CD4-positive, alpha-beta T cell treated with Interleukin-4 for 1 hour (primary cell): Measurements from ENCODE around the gene DCPS.
"Not testable (repeated sequence)": the region's sequence is repeated elsewhere in the genome, so short reads cannot be mapped to it uniquely, and the experiment has no call there.

Source experiments
- DNase-seq, 2 donors: peaks; one replicate each; pipeline ENCODE4 v3.0.0-alpha.2; 2020 to 2022

DCPS gene

GRCh38 chr11:126303623-126304456, at the start of gene DCPS:
DCPS (plus strand) TSS chr11:126304060; CDS start chr11:126304081, 21 bp downstream.
- DNase-seq, result peak; percentile 87 to 88

GRCh38 chr11:126254819-126255218, 49.0 kb upstream of the DCPS start:
- DNase-seq, result no peak

GRCh38 chr11:126255507-126255906, 48.4 kb upstream of the DCPS start:
- DNase-seq, result not testable (repeated sequence)

- DNase-seq, result no peak
Observed at GRCh38 chr11:126256216-126256615, 47.6 kb upstream of the DCPS start.

- DNase-seq, result no peak
Observed at GRCh38 chr11:126257144-126257543, 46.7 kb upstream of the DCPS start.

GRCh38 chr11:126257764-126258163, 46.1 kb upstream of the DCPS start:
- DNase-seq, result no peak

- no peak for DNase-seq
Observed at GRCh38 chr11:126262216-126262615, 41.6 kb upstream of the DCPS start.

- no peak for DNase-seq
Observed at GRCh38 chr11:126263489-126263888, 40.4 kb upstream of the DCPS start.

- DNase-seq, result no peak
Observed at GRCh38 chr11:126265811-126266210, 38.0 kb upstream of the DCPS start.

GRCh38 chr11:126267650-126268049, 36.2 kb upstream of the DCPS start:
- DNase-seq, result no peak

GRCh38 chr11:126268361-126268707, 35.5 kb upstream of the DCPS start:
- DNase-seq, result no peak

GRCh38 chr11:126268708-126269579, 34.9 kb upstream of the DCPS start, which contains the start of the genes FOXRED1 and SRPRA:
FOXRED1 (plus strand) TSS chr11:126269154; CDS start chr11:126269207, 53 bp downstream.
SRPRA (minus strand) TSS chr11:126268895; CDS start chr11:126268804, 91 bp downstream.
- DNase-seq, result peak; percentile 99

- DNase-seq, result no peak
Observed at GRCh38 chr11:126277322-126277721, 26.5 kb upstream of the DCPS start.

GRCh38 chr11:126277780-126278179, 26.1 kb upstream of the DCPS start:
- DNase-seq, result no peak

- no peak for DNase-seq
Observed at GRCh38 chr11:126279191-126279590, 24.7 kb upstream of the DCPS start.

- DNase-seq, result peak; percentile 12 to 35
Observed at GRCh38 chr11:126280595-126280994, 23.3 kb upstream of the DCPS start.

- no peak for DNase-seq
Observed at GRCh38 chr11:126281245-126281644, 22.6 kb upstream of the DCPS start.

GRCh38 chr11:126281666-126282175, 22.1 kb upstream of the DCPS start:
- no peak for DNase-seq

GRCh38 chr11:126282361-126282735, 21.5 kb upstream of the DCPS start:
- DNase-seq, result peak; percentile 29 to 34

- peak; percentile 54 to 67 for DNase-seq
Observed at GRCh38 chr11:126282736-126283591, 20.9 kb upstream of the DCPS start, which contains the start of gene TIRAP. TIRAP (plus strand) TSS chr11:126283093; CDS start chr11:126290895, 7,802 bp downstream.

GRCh38 chr11:126284829-126285228, 19.0 kb upstream of the DCPS start:
- peak; percentile 75 to 84 for DNase-seq

- DNase-seq, result no peak
Observed at GRCh38 chr11:126288237-126288636, 15.6 kb upstream of the DCPS start.
